HepG2 (cell line): ENCODE measurements around the gene EFEMP2. TPM values are rescaled to one million over a fixed set of nuclear protein-coding genes. Genes with fewer than 3 reads are reported as not detected.

Experiments
- ARNT ChIP-seq: fragments of 450-650 bp; IDR thresholded peaks from 2 replicates; pipeline ENCODE4 v1.6.1; 2017
- CBFB ChIP-seq: sonication (generic); formaldehyde crosslinking; IDR thresholded peaks from 2 replicates; pipeline ENCODE4 v1.4.0; 2020; ENCODE audit warnings: missing genetic modification reagents
- HDAC1 ChIP-seq: sonication (generic); formaldehyde crosslinking; IDR thresholded peaks from 2 replicates; pipeline ENCODE4 v1.5.1; 2020; ENCODE audit warnings: mild to moderate bottlenecking, missing genetic modification reagents
- JDP2 ChIP-seq: sonication (generic); formaldehyde crosslinking; IDR thresholded peaks from 2 replicates; pipeline ENCODE4 v1.8.1; 2022; ENCODE audit warnings: missing genetic modification reagents, borderline replicate concordance
- KDM2A ChIP-seq: sonication (generic); formaldehyde crosslinking; IDR thresholded peaks from 2 replicates; pipeline ENCODE4 v1.4.0; 2020; ENCODE audit warnings: low read depth, missing genetic modification reagents, borderline replicate concordance
- MED1 ChIP-seq: sonication (generic); formaldehyde crosslinking; IDR thresholded peaks from 2 replicates; pipeline ENCODE4 v1.4.0; 2020; ENCODE audit warnings: missing genetic modification reagents
- MTA1 ChIP-seq: sonication (generic); formaldehyde crosslinking; IDR thresholded peaks from 2 replicates; pipeline ENCODE4 v1.4.0; 2020; ENCODE audit warnings: missing genetic modification reagents, mild to moderate bottlenecking, borderline replicate concordance
- NCOA1 ChIP-seq: sonication (generic); formaldehyde crosslinking; IDR thresholded peaks from 2 replicates; pipeline ENCODE4 v1.9.0; 2021; ENCODE audit warnings: missing genetic modification reagents
- NFKB2 ChIP-seq: sonication (generic); formaldehyde crosslinking; IDR thresholded peaks from 2 replicates; pipeline ENCODE4 v1.4.0; 2020; ENCODE audit warnings: missing genetic modification reagents, borderline replicate concordance
- NKX3-1 ChIP-seq: sonication (generic); formaldehyde crosslinking; IDR thresholded peaks from 2 replicates; pipeline ENCODE4 v1.5.0; 2020; ENCODE audit warnings: missing genetic modification reagents
- NR2F6 ChIP-seq, 2 experiments: IDR thresholded peaks; 2 replicates each; pipeline ENCODE4 v1.6.1; 2016; ENCODE audit warnings: antibody characterized with exemption in 1 of 2, mild to moderate bottlenecking in 1 of 2
- SMAD1 ChIP-seq: sonication (generic); formaldehyde crosslinking; IDR thresholded peaks from 2 replicates; pipeline ENCODE4 v1.4.0; 2020; ENCODE audit warnings: missing genetic modification reagents, low read depth, mild to moderate bottlenecking, borderline replicate concordance
- SOX6 ChIP-seq, 2 experiments: fragments of 450-650 bp in 1 of 2; sonication (generic) in 1 of 2; formaldehyde crosslinking in 1 of 2; IDR thresholded peaks; 2 replicates each; pipeline versions ENCODE4 v1.4.0 to v1.6.1; 2017 to 2020; ENCODE audit warnings: antibody characterized with exemption in 1 of 2, mild to moderate bottlenecking in 1 of 2, missing genetic modification reagents in 1 of 2
- STAG1 ChIP-seq: sonication (generic); formaldehyde crosslinking; IDR thresholded peaks from 2 replicates; pipeline ENCODE4 v1.4.0; 2020; ENCODE audit warnings: missing genetic modification reagents
- STAT5B ChIP-seq: sonication (generic); formaldehyde crosslinking; IDR thresholded peaks from 2 replicates; pipeline ENCODE4 v1.4.0; 2020; ENCODE audit warnings: missing genetic modification reagents
- YEATS2 ChIP-seq: sonication (generic); formaldehyde crosslinking; IDR thresholded peaks from 2 replicates; pipeline ENCODE4 v1.4.0; 2020; ENCODE audit warnings: missing genetic modification reagents, borderline replicate concordance
- ZBTB3 ChIP-seq: sonication (generic); formaldehyde crosslinking; IDR thresholded peaks from 2 replicates; pipeline ENCODE4 v1.4.0; 2020; ENCODE audit warnings: low read depth, mild to moderate bottlenecking, moderate library complexity, missing genetic modification reagents, borderline replicate concordance
- ZC3H13 ChIP-seq: sonication (generic); formaldehyde crosslinking; IDR thresholded peaks from 2 replicates; pipeline ENCODE4 v1.8.1; 2023; ENCODE audit warnings: mild to moderate bottlenecking, missing genetic modification reagents, moderate library complexity
- ZNF44 ChIP-seq: sonication (generic); formaldehyde crosslinking; IDR thresholded peaks from 2 replicates; pipeline ENCODE4 v1.5.1; 2020; ENCODE audit warnings: mild to moderate bottlenecking, missing genetic modification reagents
- ZNF543 ChIP-seq: sonication (generic); formaldehyde crosslinking; IDR thresholded peaks from 2 replicates; pipeline ENCODE4 v1.4.0; 2020; ENCODE audit warnings: mild to moderate bottlenecking, missing genetic modification reagents
- ZNF549 ChIP-seq: sonication (generic); formaldehyde crosslinking; IDR thresholded peaks from 2 replicates; pipeline ENCODE4 v1.5.0; 2020; ENCODE audit warnings: missing genetic modification reagents
- ZNF724P ChIP-seq: sonication (generic); formaldehyde crosslinking; IDR thresholded peaks from 2 replicates; pipeline ENCODE4 v1.8.0; 2022; ENCODE audit warnings: missing genetic modification reagents, borderline replicate concordance
- polyA plus RNA-seq, 8 experiments: library from polyadenylated mRNA; depleted of rRNA in 3 of 8; stranded (reverse) in 7 of 8; unstranded in 1 of 8; fragments of >200 nt; fragmentation: Illumina TruSeq in 4 of 8; extraction: Trizol in 4 of 8; gene quantifications; 2 replicates each; pipeline versions ENCODE4 v1.2.1 to v1.2.3, GENCODE V29; 2011 to 2016; ENCODE audit warnings: low read depth in 4 of 8, missing spikeins in 1 of 8, mixed read lengths in 1 of 8; ENCODE audit not compliant: insufficient read depth in 1 of 8
- total RNA-seq, 5 experiments: library from RNA; depleted of rRNA; stranded (reverse); fragments of >200 nt; fragmentation: Illumina TruSeq; extraction: Trizol; gene quantifications; 2 replicates each; pipeline ENCODE4 v1.2.3, GENCODE V29; 2016; ENCODE audit warnings: low read depth in 1 of 5
- TF ChIP-seq, protein P1 (sequence below): sonication (generic); formaldehyde crosslinking; IDR thresholded peaks from 2 replicates; pipeline ENCODE4 v1.8.0; 2022; ENCODE audit warnings: missing genetic modification reagents, mild to moderate bottlenecking, borderline replicate concordance
- TF ChIP-seq, protein P2 (sequence below): sonication (generic); formaldehyde crosslinking; IDR thresholded peaks from 2 replicates; pipeline ENCODE4 v1.8.0; 2022; ENCODE audit warnings: missing genetic modification reagents, low read depth, mild to moderate bottlenecking, borderline replicate concordance
- TF ChIP-seq, protein P3 (sequence below): sonication (generic); formaldehyde crosslinking; IDR thresholded peaks from 2 replicates; pipeline ENCODE4 v1.5.0; 2020; ENCODE audit warnings: mild to moderate bottlenecking, missing genetic modification reagents
- TF ChIP-seq, protein P4 (sequence below): IDR thresholded peaks from 2 replicates; pipeline ENCODE4 v1.6.1; 2016; ENCODE audit warnings: missing compliant biosample characterization, missing genetic modification reagents, borderline replicate concordance

The EFEMP2 gene
- total and polyA plus RNA-seq, 2 of the 13 experiments (the other 11 are each of a cell fraction or from before 2014, with no cell fraction given): 7.4 to 29.7 TPM

DNA sequence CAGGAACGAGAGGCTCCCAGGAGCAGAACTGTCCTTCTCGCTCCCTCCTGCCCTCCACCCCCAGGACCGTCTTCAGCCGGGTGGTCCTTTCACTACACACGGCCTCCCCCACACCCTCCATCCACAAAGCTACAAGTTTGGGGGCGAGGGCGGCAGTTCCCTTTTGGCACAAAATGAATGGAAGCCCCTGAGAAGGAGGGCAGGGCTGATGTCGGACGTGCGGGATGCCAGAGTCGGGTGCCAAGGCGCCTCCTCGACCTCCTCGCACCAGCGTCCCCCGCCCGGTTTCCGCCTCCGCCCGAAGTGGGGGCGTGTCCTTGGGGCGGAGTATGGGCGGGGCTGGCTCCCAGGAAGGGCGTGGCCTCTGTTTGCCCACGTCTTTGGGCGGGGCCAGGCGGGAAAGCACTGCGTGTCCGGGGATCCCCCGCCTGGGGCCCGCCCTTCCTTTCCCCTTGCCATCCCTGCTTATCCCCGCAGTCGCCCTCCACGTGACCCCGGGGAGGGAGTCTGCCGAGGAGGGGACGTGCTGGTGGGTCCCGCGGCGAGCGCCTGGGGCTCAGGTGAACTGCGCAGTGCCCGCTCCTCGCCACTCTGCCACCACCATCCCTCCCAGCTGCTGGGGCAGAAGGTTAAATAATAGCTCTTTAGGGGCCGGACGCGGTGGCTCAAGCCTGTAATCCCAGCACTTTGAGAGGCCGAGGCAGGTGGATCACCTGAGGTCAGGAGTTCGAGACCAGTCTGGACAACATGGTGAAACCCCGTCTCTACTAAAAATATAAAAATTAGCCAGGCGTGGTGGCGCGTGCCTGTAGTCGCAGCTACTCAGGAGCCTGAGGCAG lies 937 bp upstream of the EFEMP2 start (continued):
- TF ChIP-seq NCOA1 (CRISPR knock-in tag) (0 out of 2 replicates have a peak, but pooled peaks have one; percentile 41), HDAC1 (CRISPR knock-in tag) (peak; percentile 85), ARNT (no peak), JDP2 (CRISPR knock-in tag) (no peak), MED1 (CRISPR knock-in tag) (peak; percentile 44), ZNF724P (CRISPR knock-in tag) (no peak), STAG1 (CRISPR knock-in tag) (no peak), NFKB2 (no peak; the same call in 1 of the 2 replicates), ZNF44 (no peak), CBFB (CRISPR knock-in tag) (no peak), NR2F6 (IDR thresholded peaks at IDR 0.05) (0 out of 2 replicates have a peak, but pooled peaks have one; percentile 10), NR2F6 (CRISPR knock-in tag; IDR thresholded peaks at IDR 0.05) (no peak), ZC3H13 (CRISPR knock-in tag) (peak; percentile 57), KDM2A (CRISPR knock-in tag) (peak; percentile 87), YEATS2 (CRISPR knock-in tag) (0 out of 2 replicates have a peak, but pooled peaks have one; percentile 69), SMAD1 (CRISPR knock-in tag) (no peak), ZBTB3 (no peak), ZNF549 (CRISPR knock-in tag) (no peak), STAT5B (no peak), NKX3-1 (CRISPR knock-in tag) (no peak), SOX6 (IDR thresholded peaks at IDR 0.05) (no peak), SOX6 (CRISPR knock-in tag; IDR thresholded peaks at IDR 0.05) (peak; percentile 77), ZNF543 (CRISPR knock-in tag) (no peak), MTA1 (CRISPR knock-in tag) (no peak)
- TF ChIP-seq, protein P1, sequence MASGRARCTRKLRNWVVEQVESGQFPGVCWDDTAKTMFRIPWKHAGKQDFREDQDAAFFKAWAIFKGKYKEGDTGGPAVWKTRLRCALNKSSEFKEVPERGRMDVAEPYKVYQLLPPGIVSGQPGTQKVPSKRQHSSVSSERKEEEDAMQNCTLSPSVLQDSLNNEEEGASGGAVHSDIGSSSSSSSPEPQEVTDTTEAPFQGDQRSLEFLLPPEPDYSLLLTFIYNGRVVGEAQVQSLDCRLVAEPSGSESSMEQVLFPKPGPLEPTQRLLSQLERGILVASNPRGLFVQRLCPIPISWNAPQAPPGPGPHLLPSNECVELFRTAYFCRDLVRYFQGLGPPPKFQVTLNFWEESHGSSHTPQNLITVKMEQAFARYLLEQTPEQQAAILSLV (CRISPR knock-in tag): peak; percentile 69
- TF ChIP-seq, protein P2, sequence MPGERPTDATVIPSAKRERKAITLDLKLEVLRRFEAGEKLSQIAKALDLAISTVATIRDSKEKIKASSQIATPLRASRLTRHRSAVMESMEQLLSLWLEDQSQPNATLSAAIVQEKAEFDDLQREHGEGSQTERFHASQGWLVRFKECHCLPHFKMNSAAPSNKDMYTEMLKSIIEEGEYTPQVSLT (CRISPR knock-in tag): 0 out of 2 replicates have a peak, but pooled peaks have one; percentile 45
- TF ChIP-seq, protein P3, sequence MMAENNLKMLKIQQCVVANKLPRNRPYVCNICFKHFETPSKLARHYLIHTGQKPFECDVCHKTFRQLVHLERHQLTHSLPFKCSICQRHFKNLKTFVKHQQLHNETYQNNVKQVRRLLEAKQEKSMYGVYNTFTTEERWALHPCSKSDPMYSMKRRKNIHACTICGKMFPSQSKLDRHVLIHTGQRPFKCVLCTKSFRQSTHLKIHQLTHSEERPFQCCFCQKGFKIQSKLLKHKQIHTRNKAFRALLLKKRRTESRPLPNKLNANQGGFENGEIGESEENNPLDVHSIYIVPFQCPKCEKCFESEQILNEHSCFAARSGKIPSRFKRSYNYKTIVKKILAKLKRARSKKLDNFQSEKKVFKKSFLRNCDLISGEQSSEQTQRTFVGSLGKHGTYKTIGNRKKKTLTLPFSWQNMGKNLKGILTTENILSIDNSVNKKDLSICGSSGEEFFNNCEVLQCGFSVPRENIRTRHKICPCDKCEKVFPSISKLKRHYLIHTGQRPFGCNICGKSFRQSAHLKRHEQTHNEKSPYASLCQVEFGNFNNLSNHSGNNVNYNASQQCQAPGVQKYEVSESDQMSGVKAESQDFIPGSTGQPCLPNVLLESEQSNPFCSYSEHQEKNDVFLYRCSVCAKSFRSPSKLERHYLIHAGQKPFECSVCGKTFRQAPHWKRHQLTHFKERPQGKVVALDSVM (CRISPR knock-in tag): no peak
- TF ChIP-seq, protein P4, sequence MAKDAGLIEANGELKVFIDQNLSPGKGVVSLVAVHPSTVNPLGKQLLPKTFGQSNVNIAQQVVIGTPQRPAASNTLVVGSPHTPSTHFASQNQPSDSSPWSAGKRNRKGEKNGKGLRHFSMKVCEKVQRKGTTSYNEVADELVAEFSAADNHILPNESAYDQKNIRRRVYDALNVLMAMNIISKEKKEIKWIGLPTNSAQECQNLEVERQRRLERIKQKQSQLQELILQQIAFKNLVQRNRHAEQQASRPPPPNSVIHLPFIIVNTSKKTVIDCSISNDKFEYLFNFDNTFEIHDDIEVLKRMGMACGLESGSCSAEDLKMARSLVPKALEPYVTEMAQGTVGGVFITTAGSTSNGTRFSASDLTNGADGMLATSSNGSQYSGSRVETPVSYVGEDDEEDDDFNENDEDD (CRISPR knock-in tag): peak; percentile 21; the same call in 1 of the 2 replicates
